Mammary microvascular endothelial cell (primary cell): ENCODE results near the gene CAVIN1. TPM values are rescaled to one million over a fixed set of nuclear protein-coding genes. Genes with fewer than 3 reads are reported as not detected.

Experiments used
- total RNA-seq: library from RNA; depleted of rRNA; stranded (reverse); fragments of >200 nt; gene quantifications from 2 replicates; pipeline ENCODE4 v1.2.3, GENCODE V29; 2015

CAVIN1 gene
- total RNA-seq = 888 and 904 TPM in 2 replicates

DNA sequence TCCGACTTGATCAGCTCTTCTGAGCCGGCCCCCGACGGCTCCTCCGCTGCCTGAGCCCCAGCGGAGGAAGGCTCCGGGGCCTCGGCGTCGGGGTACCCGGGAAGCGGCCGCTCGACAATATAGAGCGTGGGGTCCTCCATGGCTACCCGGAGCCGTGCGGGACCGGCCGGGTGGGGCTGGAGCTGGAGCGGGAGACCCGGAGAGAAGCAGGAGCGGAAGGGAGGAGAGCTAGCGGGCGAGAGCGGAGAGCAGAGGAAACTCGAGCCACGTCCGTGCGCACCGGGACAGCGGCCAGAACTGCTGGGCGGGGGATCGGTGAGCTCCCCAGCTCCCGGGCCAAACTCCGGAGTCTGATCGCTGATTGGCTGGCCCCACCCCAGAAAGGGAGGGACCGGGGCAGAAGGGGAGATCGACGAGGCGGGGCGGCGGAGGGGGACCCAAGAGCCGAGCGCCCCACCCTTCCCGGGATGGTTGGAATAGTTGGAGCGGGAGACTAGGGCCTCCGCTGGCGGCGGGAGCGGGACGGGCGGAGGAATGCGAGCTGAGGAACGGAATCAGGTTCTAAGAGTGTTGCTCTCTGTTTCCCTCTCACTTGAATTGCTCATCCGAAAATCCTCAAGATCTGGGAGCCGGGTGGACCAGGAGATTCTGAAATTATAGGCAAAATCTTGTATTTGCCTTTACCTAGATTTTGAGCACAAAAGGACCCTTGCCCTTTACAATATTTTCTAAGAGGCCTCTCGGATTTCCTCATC is at the start of gene CAVIN1:
TSS of gene CAVIN1 (minus strand) at position 299 of the 755 bp plus-strand sequence. CDS start at position 140, 159 bp downstream.

DNA sequence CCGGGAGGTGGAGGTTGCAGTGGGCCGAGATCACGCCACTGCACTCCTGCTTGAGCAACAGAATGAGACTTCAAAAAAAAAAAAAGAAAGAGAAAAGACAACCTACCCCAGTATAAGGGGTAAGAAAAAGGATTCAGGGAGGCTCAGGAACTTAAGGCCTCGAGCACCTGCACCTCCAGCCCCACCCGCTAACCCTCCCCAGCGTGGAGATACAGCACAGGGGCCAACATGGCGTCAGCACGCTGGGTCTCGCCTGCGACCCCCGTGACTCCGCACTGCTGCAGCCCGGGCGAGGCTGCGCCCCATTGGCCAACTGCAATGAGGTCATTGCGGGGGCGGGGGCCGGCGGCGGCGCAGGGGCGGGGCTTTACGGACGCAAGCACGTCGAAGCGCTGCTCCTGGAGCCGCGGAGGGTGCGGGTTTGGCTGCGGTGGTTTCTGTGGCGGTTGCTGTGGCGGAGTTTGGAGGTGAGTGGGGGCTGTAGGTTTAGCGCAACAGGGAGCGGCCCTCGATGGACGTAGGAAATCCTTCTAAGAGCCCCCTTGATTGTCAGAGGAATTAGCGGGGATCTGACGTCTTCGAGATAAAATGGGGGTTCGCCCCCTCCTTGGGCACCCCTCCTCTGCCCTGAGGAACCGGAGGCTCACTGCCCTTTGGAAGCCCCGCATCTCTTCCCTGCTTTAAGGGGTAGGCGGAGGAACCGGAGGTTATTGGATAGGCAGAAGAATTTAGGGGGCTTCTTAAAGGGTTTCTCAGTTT is 35.6 kb upstream of the CAVIN1 start, which contains the start of gene ATP6V0A1:
TSS of gene ATP6V0A1 (plus strand) at position 382 of the 759 bp plus-strand sequence. CDS start 2,017 bp downstream, outside the sequence.

DNA sequence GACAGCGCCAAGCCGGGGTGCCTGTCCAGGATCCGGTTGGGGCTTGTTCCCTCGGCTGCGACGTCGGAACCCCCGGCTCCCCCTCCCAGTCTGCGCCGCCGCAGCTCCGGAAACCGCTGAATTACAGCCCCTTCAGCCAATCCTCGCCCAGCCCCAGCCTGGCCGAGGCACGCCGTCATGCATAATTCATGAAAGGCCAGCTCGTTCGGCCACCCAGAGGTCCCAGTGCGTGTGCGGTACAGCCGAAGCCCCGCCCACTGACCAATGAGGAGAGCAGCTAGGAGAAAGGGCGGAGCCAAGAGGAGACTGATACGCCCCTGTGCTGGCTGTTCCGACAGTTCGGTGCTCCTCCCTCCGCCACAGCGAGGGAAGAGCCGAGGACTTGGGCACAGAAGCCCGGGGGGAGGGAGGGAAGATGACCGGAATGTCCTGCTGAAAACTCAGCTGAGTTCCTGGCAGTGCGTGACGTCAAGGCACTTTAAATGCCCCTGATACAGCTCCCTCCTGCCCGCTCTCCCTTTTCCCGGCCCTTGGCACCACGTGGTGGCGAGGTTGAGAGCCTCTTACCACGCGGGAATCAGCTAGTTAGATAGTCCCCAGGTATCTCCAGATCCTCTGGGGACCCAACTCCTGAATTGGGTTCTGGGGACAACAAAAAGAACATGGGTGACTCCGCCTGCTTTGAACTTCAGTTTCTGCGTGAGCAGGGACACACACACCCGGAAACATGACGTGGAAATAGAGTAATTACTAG is 34.5 kb downstream of the CAVIN1 start, which contains the start of gene STAT3:
TSS of gene STAT3 (minus strand) at position 62 of the 754 bp plus-strand sequence. CDS start 39,926 bp downstream, outside the sequence.

Other genes starting within 250 kb of the CAVIN1 start
- 0.07 and 0.15 TPM in 2 replicates for gene KCNH4, start 242.1 kb downstream of the CAVIN1 start, total RNA-seq
- not detected in 2 replicates for gene HCRT, start 237.8 kb downstream of the CAVIN1 start, total RNA-seq
- gene GHDC, start 228.8 kb downstream of the CAVIN1 start, total RNA-seq = 10.9 and 19.9 TPM in 2 replicates
- 24.4 and 27.5 TPM in 2 replicates for gene STAT5B, start 146.9 kb downstream of the CAVIN1 start, total RNA-seq
- gene STAT5A, start 134.8 kb downstream of the CAVIN1 start, total RNA-seq = 12.4 and 16.0 TPM in 2 replicates
- 82.8 and 83.5 TPM in 2 replicates for gene STAT3, start 34.8 kb downstream of the CAVIN1 start, total RNA-seq
- 17.9 and 22.9 TPM in 2 replicates for gene ATP6V0A1, start 35.6 kb upstream of the CAVIN1 start, total RNA-seq
- 44.9 and 56.5 TPM in 2 replicates for gene NAGLU, start 113.0 kb upstream of the CAVIN1 start, total RNA-seq
- 0.05 TPM in 1 of 2 replicates, not detected in the other for gene HSD17B1, start 129.7 kb upstream of the CAVIN1 start, total RNA-seq
- gene COASY, start 138.9 kb upstream of the CAVIN1 start, total RNA-seq = 36.2 and 46.4 TPM in 2 replicates
- gene MLX, start 143.8 kb upstream of the CAVIN1 start, total RNA-seq = 31.0 and 33.3 TPM in 2 replicates
- 13.1 and 13.2 TPM in 2 replicates for gene PSMC3IP, start 154.5 kb upstream of the CAVIN1 start, total RNA-seq
- 30.9 and 34.6 TPM in 2 replicates for gene RETREG3, start 186.1 kb upstream of the CAVIN1 start, total RNA-seq
- gene TUBG1, start 186.4 kb upstream of the CAVIN1 start, total RNA-seq = 104 and 106 TPM in 2 replicates
- 2.6 and 6.4 TPM in 2 replicates for gene TUBG2, start 236.0 kb upstream of the CAVIN1 start, total RNA-seq